HG03103 (cell line): ENCODE measurements around the gene HTRA2.
"Not testable (repeated sequence)": the region's sequence is repeated elsewhere in the genome, so short reads cannot be mapped to it uniquely, and the experiment has no call there.

Source experiments
- ATAC-seq: cut with Tn5 transposase; IDR thresholded peaks from one replicate; pipeline ENCODE4 v1.9.1; 2021; ENCODE audit warnings: low read depth; ENCODE audit not compliant: unreplicated experiment

Gene HTRA2

GRCh38 chr2:74529357-74530238 lies at the start of gene HTRA2, which contains the start of gene AUP1:
TSS of gene HTRA2 (plus strand) at chr2:74529933. CDS start at chr2:74530007, 74 bp downstream.
TSS of gene AUP1 (minus strand) at chr2:74529706. CDS start at chr2:74529629, 77 bp downstream.
- ATAC-seq, result peak; percentile 70

DNA sequence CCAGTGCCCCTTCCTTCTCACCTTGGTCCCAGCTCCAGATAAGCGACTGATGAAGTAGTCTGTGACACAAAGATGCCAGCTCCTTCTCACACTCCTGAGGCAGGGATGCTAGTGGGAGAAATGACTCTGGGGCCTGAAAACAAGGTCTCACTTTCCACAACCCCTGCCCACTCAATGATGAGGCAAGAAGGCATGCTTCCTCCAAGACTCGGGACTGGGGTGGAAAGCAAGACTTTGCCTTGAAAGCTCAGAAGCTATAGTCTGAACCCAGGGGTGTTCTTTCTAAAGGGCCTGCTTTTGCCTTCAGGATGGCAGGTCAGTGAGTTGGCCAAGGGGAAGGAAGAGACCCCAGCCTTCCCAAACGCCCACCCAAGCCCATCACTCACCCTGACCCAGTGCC lies 48.3 kb upstream of the HTRA2 start:
- no peak for ATAC-seq

- ATAC-seq, result peak; percentile 36
Observed at GRCh38 chr2:74481961-74482800, 47.6 kb upstream of the HTRA2 start.

GRCh38 chr2:74482801-74483674 lies 46.7 kb upstream of the HTRA2 start, which contains the start of the genes CCDC142 and TTC31:
TSS of gene CCDC142 (minus strand) at chr2:74482998. CDS start at chr2:74482837, 161 bp downstream.
TSS of gene TTC31 (plus strand) at chr2:74483081. CDS start at chr2:74483096, 15 bp downstream.
- ATAC-seq, result peak; percentile 77

- ATAC-seq, result not testable (repeated sequence)
Observed at GRCh38 chr2:74483675-74484164, 46.0 kb upstream of the HTRA2 start.

- no peak for ATAC-seq
Observed at GRCh38 chr2:74486141-74486540, 43.6 kb upstream of the HTRA2 start.

GRCh38 chr2:74488643-74489481 lies 40.9 kb upstream of the HTRA2 start:
- no peak for ATAC-seq

DNA sequence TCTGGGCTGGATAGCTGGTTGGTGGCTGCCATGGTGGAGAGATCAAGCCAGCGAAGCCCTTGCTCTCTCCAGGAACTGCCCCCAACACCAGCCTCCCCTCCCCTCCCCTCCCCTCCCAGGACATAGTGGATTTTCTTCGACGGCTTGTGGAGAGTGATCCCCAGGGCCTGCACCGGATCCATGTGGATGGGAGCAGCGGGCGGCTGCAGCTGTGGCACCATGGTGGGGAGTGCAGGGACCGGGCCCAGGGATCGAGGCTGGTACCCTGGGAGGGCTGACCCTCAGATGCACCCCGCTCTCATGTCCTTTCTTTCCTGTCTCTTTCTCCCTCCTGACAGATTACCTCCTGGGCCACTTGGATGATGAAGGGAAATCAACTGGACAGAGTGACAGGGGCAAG lies 39.8 kb upstream of the HTRA2 start:
- no peak for ATAC-seq

DNA sequence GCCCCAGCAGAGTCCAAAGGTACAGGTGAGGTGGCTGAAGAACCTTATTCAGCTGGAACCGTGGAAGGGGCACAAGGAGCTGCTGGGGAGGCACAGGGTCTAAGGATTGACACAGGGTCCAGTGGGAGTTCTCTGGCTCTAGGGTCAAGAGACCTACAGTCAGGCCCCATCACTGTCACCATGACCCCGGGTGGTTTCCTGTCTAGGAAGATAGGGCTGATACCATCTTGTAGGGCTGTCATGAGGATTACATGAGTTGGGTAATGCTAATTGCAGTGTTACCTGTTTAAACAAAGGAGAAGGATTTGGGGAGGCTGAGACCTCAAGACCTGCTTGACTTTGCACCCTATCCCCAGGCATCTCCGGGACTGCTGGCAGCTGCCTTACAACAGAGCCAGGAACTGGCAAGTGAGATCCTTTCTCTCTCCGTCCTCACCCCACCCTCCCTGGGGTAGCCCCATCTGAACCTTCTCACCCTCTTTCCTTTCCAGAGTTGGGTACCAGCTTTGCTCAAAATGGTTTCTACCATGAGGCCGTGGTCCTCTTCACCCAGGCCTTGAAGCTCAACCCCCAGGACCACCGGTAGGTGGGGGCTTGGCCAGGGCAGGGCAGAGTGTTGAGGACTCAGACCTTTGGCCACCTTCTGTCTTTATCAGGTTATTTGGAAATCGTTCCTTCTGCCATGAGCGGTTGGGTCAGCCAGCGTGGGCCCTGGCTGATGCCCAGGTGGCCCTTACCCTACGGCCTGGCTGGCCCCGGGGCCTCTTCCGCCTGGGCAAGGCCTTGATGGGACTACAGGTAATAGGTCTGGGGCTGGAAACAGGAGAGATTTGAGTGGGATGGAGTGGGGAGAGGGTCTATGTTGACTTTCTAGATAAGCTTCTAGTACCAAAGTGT lies 37.8 kb upstream of the HTRA2 start:
- no peak for ATAC-seq

DNA sequence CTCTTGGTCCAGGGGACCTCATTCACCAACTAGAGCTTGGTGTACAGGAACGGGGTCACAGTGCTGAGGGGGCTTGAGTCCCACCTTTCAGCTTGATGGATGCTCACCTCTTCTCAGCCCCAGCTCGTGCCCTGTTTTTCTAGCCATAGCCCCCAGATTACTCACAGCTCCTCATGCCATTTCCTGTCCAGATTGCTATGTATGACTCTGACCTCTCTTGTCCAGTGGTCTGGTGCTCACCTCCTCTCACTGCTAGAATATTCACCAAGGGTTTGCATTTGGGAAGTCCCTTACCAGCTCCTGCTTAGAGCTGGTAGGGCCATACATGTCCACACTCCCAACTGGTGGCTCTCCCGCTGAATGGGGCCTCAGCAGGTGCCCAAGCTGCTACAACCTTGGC lies 36.2 kb upstream of the HTRA2 start:
- no peak for ATAC-seq

DNA sequence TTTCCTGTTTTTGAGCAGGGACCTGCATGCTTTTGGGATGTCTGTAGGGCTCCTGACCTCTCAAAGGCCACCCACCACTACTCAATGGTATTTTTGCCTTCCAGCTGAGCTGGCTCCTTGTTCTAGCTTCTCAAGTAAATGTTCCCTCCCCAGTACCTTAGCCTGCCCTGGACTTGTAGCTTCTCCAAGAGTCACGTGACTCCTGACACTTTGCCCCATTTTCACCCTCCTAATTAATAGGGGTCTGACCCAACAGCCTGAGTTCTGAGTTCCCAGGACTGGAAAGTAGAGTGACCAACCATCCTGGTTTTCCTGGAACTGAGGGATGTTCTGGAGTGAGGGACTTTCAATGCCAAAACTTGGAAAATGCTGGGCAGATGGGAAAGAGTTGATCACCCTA lies 34.3 kb upstream of the HTRA2 start:
- no peak for ATAC-seq

DNA sequence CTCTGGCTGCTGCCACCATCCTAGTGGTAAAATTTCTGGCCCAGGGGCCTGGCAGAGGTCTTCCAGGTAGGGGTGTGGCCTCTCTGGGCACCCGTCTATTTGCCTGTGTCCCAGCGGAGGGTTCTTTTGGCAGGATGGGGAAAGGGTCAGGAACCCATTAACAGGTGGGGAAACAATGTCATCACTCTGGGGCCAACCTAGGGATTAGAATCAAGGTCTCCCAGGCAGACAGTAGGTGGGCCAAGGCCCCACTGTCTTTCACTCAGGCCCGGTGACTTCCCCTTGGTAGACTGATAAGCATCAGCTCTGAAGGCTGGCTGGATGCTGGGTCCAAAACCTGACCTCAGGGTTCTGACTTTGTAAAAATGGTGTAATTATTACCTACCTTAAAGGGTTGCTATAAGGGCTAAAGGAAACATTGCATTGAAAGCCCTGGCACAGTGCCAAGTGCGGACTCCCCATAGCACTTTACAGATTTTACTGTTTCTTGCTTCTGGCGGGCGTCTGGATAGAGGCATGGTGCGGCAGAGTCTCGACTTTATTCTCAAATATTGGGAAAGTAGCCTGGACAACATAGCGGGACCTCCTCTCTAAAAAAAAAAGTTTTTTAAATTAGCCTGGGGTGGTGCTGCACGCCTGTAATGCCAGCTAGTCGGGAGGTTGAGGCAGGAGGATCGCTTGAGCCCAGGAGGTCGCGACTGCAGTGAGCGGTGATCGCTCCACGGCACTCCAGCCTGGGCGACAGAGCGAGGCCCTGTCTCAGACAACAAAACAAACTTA lies 32.5 kb upstream of the HTRA2 start:
- no peak for ATAC-seq

DNA sequence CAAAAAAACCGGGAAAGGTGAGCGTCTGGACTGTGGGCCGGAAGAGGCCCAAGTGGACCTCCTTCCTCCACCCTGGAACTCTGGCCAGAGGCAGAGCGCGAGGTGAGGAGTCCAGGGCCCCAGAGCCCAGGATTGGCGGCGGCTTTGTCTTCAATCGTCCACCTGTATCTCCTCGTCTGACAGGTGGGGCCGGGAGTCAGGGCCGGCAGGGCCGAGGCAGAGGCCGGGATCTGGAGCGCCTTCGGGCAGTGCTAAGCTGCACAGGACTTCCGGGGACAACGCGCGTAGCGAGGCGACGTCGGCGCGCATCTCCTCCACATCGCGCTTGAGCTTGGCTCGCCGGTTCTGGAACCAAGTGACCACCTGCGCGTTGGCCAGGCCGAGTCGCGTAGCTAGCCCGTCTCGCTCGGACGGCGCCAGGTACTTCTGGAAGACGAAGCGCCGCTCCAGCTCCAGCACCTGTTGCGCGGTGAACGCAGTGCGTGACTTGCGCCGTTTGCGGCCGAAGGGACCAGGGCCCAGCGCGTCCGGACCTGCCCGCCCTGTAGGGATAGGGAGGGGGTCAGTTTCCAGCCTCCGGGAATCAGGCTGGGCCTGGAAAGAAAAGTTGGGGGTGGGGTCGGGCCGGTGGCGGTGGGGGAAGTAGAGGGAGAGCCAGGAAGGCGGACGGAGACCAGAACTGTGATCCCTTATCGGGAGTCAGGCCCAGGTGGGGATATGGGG lies 31.8 kb upstream of the HTRA2 start:
- ATAC-seq, result no peak

GRCh38 chr2:74498500-74499266 lies 31.1 kb upstream of the HTRA2 start:
- no peak for ATAC-seq

DNA sequence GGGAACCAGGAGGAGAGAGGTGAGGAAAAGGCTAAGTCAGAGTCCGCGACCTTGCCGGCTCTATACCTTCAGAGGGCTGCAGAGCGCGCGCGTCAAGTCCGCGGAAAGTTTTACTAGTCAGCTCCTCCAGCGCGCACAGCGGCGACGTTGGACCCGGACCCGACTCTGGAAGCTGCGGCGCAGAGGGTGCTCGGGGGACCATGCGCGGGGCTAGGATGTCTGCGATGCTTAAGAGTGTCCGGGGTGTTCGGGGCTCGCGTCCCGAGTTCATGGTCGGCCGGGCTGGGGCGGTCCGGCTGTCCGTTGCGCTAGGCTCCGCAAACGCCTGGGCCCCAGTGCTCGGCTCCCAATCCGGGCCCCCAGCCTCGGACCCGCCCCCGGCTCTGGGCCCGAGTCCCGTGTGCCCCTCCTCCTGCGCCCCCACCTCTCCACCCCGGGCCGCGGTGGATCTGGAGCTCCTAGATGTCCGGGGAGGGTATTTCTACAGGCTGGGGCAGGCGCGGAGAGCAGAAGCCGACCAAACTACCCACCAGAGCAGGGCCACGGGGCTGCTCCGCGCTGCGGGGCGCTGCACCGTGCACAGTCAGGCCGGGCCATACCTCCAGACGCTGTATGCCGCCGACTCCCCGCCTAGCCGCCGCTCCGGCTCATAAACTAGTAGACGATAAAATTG lies 30.3 kb upstream of the HTRA2 start, which contains the start of gene LBX2:
Gene LBX2 (minus strand): TSS at position 337 of the 673 bp plus-strand sequence. CDS start 66 bp downstream, at position 271.
- ATAC-seq, result no peak
